ENCODE measurements around the gene MSL1.
A peak's percentile ranks its signal among the peaks of the same experiment; 100 is the strongest.

The MSL1 gene

GRCh38 chr17:40075201-40075941 lies 46.4 kb upstream of the MSL1 start:
- no peak overlapping the region for H3K27ac ChIP-seq
- peak; percentile 91 for TF ChIP-seq CTCF (IDR thresholded peaks at IDR 0.05)
- no peak for TF ChIP-seq ZFX (IDR thresholded peaks at IDR 0.05; ENCODE audit: borderline replicate concordance)

- no peak overlapping the region for H3K27ac ChIP-seq
- TF ChIP-seq ZFX (IDR thresholded peaks at IDR 0.05; ENCODE audit: borderline replicate concordance) (no peak), CTCF (IDR thresholded peaks at IDR 0.05) (no peak)
Observed at GRCh38 chr17:40075942-40076498, 45.8 kb upstream of the MSL1 start.

- TF ChIP-seq CTCF (IDR thresholded peaks at IDR 0.05) = no peak
- no peak for TF ChIP-seq ZFX (IDR thresholded peaks at IDR 0.05; ENCODE audit: borderline replicate concordance)
Observed at GRCh38 chr17:40076591-40076990, 45.2 kb upstream of the MSL1 start.

GRCh38 chr17:40079545-40079944 lies 42.2 kb upstream of the MSL1 start:
- H3K27ac ChIP-seq = no peak overlapping the region
- TF ChIP-seq CTCF (IDR thresholded peaks at IDR 0.05) = no peak
- no peak for TF ChIP-seq ZFX (IDR thresholded peaks at IDR 0.05; ENCODE audit: borderline replicate concordance)

More at GRCh38 chr17:40076591-40076990, 45.2 kb upstream of the MSL1 start:
- H3K27ac ChIP-seq = no peak overlapping the region

- no peak overlapping the region for H3K27ac ChIP-seq
- no peak for TF ChIP-seq CTCF (IDR thresholded peaks at IDR 0.05)
- no peak for TF ChIP-seq ZFX (IDR thresholded peaks at IDR 0.05; ENCODE audit: borderline replicate concordance)
Observed at GRCh38 chr17:40084477-40084876, 37.3 kb upstream of the MSL1 start.

- H3K27ac ChIP-seq = no peak overlapping the region
- TF ChIP-seq ZFX (IDR thresholded peaks at IDR 0.05; ENCODE audit: borderline replicate concordance) (no peak), CTCF (IDR thresholded peaks at IDR 0.05) (peak; percentile 87)
Observed at GRCh38 chr17:40086150-40087044, 35.4 kb upstream of the MSL1 start.

Data from 22Rv1 (cell line).